Vagina (tissue), 2 donors: ENCODE measurements around the gene IFI27. TPM values are rescaled to one million over a fixed set of nuclear protein-coding genes. Genes with fewer than 3 reads are reported as not detected.

ENCODE experiments used
- DNase-seq, 2 donors: peaks; one replicate each; pipeline ENCODE4 v3.0.0-alpha.2; 2017; ENCODE audit errors: extremely low spot score in 2 of 2
- H3K27ac ChIP-seq: fragments of 200-600 bp; sonication (generic); one replicate; pipeline ENCODE4 v1.5.1; 2019
- H3K27me3 ChIP-seq: fragments of 200-600 bp; sonication (generic); one replicate; pipeline ENCODE4 v1.5.1; 2019
- H3K36me3 ChIP-seq, 2 donors: fragments of 200-600 bp; sonication (generic); one replicate each; pipeline ENCODE4 v1.5.1; 2017 to 2019
- H3K4me1 ChIP-seq: fragments of 200-600 bp; sonication (generic); one replicate; pipeline ENCODE4 v1.5.1; 2019
- H3K4me3 ChIP-seq, 2 donors: fragments of 200-600 bp; sonication (generic); 1 replicate in 1 of 2; 2 replicates in 1 of 2; pipeline ENCODE4 v1.5.1; 2016 to 2019
- H3K9me3 ChIP-seq: fragments of 200-600 bp; sonication (generic); one replicate; pipeline ENCODE4 v1.5.1; 2019
- POLR2A ChIP-seq, 2 donors: fragments of 450-650 bp; IDR thresholded peaks; one replicate each; pipeline ENCODE4 v1.6.1; 2017; ENCODE audit warnings: antibody characterized with exemption in 2 of 2, mild to moderate bottlenecking in 2 of 2, moderate library complexity in 2 of 2
- POLR2AphosphoS5 ChIP-seq, 2 donors: sonication (generic); formaldehyde crosslinking; IDR thresholded peaks; one replicate each; pipeline ENCODE4 v1.9.0; 2017; ENCODE audit warnings: antibody characterized with exemption in 2 of 2, mild to moderate bottlenecking in 2 of 2, low read depth in 1 of 2; ENCODE audit not compliant: insufficient read depth in 1 of 2
- intact Hi-C: fragments of 100-400 bp; cut with DNase I; formaldehyde crosslinking; loops from one replicate; pipeline ENCODE4 v1.15.1; 2023
- total RNA-seq: library from RNA; depleted of rRNA; stranded (reverse); fragments of >200 nt; gene quantifications from one replicate; pipeline ENCODE4 v1.2.3, GENCODE V29; 2016
- TF ChIP-seq, protein P1 (sequence below), 3 experiments: fragments of 450-650 bp in 2 of 3; fragments of 200-600 bp in 1 of 3; sonication (generic) in 1 of 3; IDR thresholded peaks; one replicate each; pipeline ENCODE4 v1.5.1; 2017 to 2019; ENCODE audit warnings: antibody characterized with exemption in 3 of 3, mild to moderate bottlenecking in 2 of 3, moderate library complexity in 2 of 3

The IFI27 gene
- total RNA-seq, 1 donor from 2014 or later: 209 TPM

- TF ChIP-seq POLR2AphosphoS5 (IDR thresholded peaks at IDR 0.05; ENCODE audit: insufficient read depth in 1 of 2, low read depth in 1 of 2) (no peak), POLR2A (IDR thresholded peaks at IDR 0.05) (no peak)
- TF ChIP-seq, protein P1, sequence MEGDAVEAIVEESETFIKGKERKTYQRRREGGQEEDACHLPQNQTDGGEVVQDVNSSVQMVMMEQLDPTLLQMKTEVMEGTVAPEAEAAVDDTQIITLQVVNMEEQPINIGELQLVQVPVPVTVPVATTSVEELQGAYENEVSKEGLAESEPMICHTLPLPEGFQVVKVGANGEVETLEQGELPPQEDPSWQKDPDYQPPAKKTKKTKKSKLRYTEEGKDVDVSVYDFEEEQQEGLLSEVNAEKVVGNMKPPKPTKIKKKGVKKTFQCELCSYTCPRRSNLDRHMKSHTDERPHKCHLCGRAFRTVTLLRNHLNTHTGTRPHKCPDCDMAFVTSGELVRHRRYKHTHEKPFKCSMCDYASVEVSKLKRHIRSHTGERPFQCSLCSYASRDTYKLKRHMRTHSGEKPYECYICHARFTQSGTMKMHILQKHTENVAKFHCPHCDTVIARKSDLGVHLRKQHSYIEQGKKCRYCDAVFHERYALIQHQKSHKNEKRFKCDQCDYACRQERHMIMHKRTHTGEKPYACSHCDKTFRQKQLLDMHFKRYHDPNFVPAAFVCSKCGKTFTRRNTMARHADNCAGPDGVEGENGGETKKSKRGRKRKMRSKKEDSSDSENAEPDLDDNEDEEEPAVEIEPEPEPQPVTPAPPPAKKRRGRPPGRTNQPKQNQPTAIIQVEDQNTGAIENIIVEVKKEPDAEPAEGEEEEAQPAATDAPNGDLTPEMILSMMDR (IDR thresholded peaks at IDR 0.05): no peak
- H3K27ac ChIP-seq: no peak overlapping the region
- no peak overlapping the region for H3K4me3 ChIP-seq
- peaks cover 5 to 19% of the 10 kb centered on the region in 2 donors for H3K36me3 ChIP-seq
- intact Hi-C loops: no loop called here
- H3K27me3 ChIP-seq: no peaks in the 10 kb centered on the region
- DNase-seq: no peak
- no peaks in the 10 kb centered on the region for H3K9me3 ChIP-seq
- H3K4me1 ChIP-seq: peaks cover 48% of the 10 kb centered on the region
These were observed 35.5 kb upstream of the IFI27 start for GRCh38 chr14:94075008-94075407.

GRCh38 chr14:94077111-94077821 is 33.3 kb upstream of the IFI27 start:
- peaks cover 5 to 19% of the 10 kb centered on the region in 2 donors for H3K36me3 ChIP-seq
- no peak overlapping the region for H3K27ac ChIP-seq
- no peak for DNase-seq
- H3K27me3 ChIP-seq: no peaks in the 10 kb centered on the region
- TF ChIP-seq POLR2A (IDR thresholded peaks at IDR 0.05) (no peak), POLR2AphosphoS5 (IDR thresholded peaks at IDR 0.05; ENCODE audit: insufficient read depth in 1 of 2, low read depth in 1 of 2) (no peak)
- TF ChIP-seq, protein P1 (IDR thresholded peaks at IDR 0.05): no peak
- H3K9me3 ChIP-seq: no peaks in the 10 kb centered on the region
- peak overlapping the region; percentile 88 to 94 for H3K4me3 ChIP-seq
- intact Hi-C loops: no loop called here
- H3K4me1 ChIP-seq: peaks cover 48% of the 10 kb centered on the region

- intact Hi-C loops: no loop called here
- H3K4me1 ChIP-seq: peaks cover 51% of the 10 kb centered on the region
- TF ChIP-seq POLR2A (IDR thresholded peaks at IDR 0.05): no peak
- TF ChIP-seq POLR2AphosphoS5 (IDR thresholded peaks at IDR 0.05; ENCODE audit: insufficient read depth in 1 of 2, low read depth in 1 of 2): no peak
- H3K36me3 ChIP-seq: peaks cover 5 to 19% of the 10 kb centered on the region in 2 donors
- H3K4me3 ChIP-seq: peak overlapping the region; percentile 88 to 94
- DNase-seq: no peak
- H3K27me3 ChIP-seq: no peaks in the 10 kb centered on the region
- H3K27ac ChIP-seq: no peak overlapping the region
- no peaks in the 10 kb centered on the region for H3K9me3 ChIP-seq
These were observed 32.7 kb upstream of the IFI27 start for GRCh38 chr14:94077823-94078222.

DNA sequence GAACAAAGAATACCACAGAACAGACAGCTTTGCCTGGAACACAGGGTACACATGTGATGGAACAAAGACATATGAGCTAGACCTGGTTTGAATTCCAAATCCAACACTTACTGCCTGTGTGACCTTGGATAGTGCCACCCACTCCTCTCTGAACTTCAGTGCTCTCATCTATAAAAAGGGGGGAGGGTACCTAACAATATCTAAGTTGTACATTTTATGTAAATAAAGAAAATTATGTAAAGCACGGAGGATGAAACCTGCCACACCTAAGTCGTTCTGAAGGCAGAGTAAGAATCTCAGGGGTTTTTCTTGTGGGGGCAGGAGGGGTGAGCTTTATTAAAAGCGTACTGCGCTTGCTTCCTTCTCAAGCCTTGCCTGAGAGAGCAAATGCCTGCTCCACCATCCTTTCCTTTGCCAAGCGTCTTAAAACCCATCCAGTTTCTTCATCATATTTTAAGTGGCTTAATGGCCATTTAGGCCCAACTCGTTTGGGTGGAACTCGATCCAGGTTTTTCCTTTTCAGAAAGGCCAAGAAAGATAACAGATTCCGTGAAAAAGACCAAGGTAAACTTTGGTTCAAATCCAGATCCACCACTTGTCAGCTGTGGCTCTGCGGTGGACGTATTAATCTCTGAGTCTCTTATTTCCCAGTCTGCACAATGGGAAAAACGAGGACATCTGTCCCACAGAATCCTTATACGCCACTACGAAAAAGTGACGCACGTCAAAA is 30.5 kb upstream of the IFI27 start:
- Histone ChIP-seq H3K9me3 (no peaks in the 10 kb centered on the region), H3K27ac (peak overlapping the region; percentile 94), H3K36me3 (peaks cover 5 to 14% of the 10 kb centered on the region in 2 donors), H3K4me1 (peaks cover 51% of the 10 kb centered on the region), H3K27me3 (no peaks in the 10 kb centered on the region), H3K4me3 (peak overlapping the region; percentile 88 to 94)
- DNase-seq: no peak
- intact Hi-C loops: no loop called here
- TF ChIP-seq POLR2AphosphoS5 (IDR thresholded peaks at IDR 0.05; ENCODE audit: insufficient read depth in 1 of 2, low read depth in 1 of 2) (no peak), POLR2A (IDR thresholded peaks at IDR 0.05) (no peak)
- TF ChIP-seq, protein P1 (IDR thresholded peaks at IDR 0.05): no peak

DNA sequence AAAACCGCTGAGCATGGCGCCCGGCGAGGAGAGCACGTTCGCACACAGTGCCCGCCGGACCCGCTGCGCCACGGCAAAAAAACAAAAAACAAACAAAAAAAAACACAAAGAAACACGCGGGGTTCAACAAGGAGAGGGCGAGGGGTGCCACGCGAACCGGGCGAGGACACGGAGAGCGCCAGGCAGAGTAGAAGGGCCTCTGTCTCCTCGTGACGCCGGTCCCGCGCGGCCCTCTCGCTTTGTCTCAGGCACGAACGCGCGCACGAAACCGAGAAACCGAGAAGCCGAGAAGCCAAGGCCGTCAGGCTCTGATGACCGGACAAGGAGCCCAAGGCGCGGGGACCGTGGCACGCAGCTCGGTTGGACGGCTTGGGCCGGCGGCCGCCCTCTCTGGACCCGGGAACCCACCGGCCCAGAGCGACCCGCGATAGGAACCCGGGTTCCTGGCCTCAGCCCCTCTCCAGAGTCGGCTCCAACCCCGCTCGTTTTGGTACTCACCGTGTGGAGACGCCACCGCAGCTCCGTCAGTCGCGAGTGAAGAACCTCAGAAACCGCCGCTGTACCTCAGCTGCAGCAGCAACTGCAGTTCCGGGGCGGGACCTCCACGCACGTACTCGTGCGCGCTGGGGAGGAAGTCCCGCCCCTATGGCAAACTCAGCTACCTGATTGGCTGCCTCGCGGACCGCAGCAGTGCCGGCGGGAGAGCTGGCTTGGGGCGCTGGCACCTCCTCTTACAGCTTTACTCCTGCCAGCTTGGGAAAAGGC is 29.7 kb upstream of the IFI27 start, which contains the start of the genes DDX24 and IFI27L1:
Gene DDX24 (minus strand): TSS at position 582 of the 765 bp plus-strand sequence. CDS start 1,460 bp downstream, outside the sequence.
Gene IFI27L1 (plus strand): TSS at position 690 of the 765 bp plus-strand sequence. CDS start 15,628 bp downstream, outside the sequence.
- intact Hi-C loops: no loop called here

More for the DNA sequence above, 29.7 kb upstream of the IFI27 start, which contains the start of the genes DDX24 and IFI27L1:
- Histone ChIP-seq H3K9me3 (no peaks in the 10 kb centered on the region), H3K27ac (peak within 1 kb of the TSS; percentile 94), H3K36me3 (peaks cover 5 to 14% of the 10 kb centered on the region in 2 donors), H3K4me1 (peaks cover 51% of the 10 kb centered on the region), H3K4me3 (peak within 1 kb of the TSS; percentile 88 to 94), H3K27me3 (no peaks in the 10 kb centered on the region)
- peak in 1 of 2 donors; percentile 97 for DNase-seq
- TF ChIP-seq, protein P1 (IDR thresholded peaks at IDR 0.05): peak in 1 of 3 experiments; percentile 22
- TF ChIP-seq POLR2A (IDR thresholded peaks at IDR 0.05) (peak in 1 of 2 donors; percentile 96), POLR2AphosphoS5 (IDR thresholded peaks at IDR 0.05; ENCODE audit: insufficient read depth in 1 of 2, low read depth in 1 of 2) (peak; percentile 92 to 99)
